ENCODE data around the gene ASTN2.

DNA sequence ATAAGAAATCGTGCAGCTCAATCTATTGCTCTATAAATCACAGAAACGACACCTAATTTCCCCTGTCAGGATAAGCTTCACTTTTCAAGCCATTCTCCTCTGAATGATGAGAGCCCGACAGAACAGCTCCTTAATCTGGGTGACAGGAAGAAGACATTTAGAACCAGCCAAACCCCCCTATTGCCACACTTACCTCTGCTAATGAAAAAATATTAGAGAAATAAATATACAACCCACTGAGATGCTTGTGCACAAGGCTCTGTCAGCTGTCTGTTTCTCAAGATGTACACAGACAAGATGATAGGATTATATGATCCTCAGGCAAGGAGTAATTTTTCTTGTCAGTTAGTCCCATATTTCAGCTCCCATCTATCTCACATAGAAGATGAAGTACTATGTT, 785.2 kb downstream of the ASTN2 start:
- TF ChIP-seq MTA2 (IDR thresholded peaks at IDR 0.05; ENCODE audit: low read depth): no peak
- TF ChIP-seq CHD1 (IDR thresholded peaks at IDR 0.05; ENCODE audit: low read depth, low read length): no peak
- TF ChIP-seq SP1 (IDR thresholded peaks at IDR 0.05; ENCODE audit: low read depth, low read length): no peak
- TF ChIP-seq, protein P1, sequence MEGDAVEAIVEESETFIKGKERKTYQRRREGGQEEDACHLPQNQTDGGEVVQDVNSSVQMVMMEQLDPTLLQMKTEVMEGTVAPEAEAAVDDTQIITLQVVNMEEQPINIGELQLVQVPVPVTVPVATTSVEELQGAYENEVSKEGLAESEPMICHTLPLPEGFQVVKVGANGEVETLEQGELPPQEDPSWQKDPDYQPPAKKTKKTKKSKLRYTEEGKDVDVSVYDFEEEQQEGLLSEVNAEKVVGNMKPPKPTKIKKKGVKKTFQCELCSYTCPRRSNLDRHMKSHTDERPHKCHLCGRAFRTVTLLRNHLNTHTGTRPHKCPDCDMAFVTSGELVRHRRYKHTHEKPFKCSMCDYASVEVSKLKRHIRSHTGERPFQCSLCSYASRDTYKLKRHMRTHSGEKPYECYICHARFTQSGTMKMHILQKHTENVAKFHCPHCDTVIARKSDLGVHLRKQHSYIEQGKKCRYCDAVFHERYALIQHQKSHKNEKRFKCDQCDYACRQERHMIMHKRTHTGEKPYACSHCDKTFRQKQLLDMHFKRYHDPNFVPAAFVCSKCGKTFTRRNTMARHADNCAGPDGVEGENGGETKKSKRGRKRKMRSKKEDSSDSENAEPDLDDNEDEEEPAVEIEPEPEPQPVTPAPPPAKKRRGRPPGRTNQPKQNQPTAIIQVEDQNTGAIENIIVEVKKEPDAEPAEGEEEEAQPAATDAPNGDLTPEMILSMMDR (IDR thresholded peaks at IDR 0.05 in 2 of 3, conservative IDR thresholded peaks at IDR 0.05 in 1 of 3; ENCODE audit: control insufficient read depth in 2 of 3, extremely low read depth in 1 of 3, insufficient read depth in 1 of 3, low read depth in 3 of 3, low read length in 3 of 3): no peak
- TF ChIP-seq POLR2A (IDR thresholded peaks at IDR 0.05; ENCODE audit: low read depth, low read length): no peak
- TF ChIP-seq MYC (IDR thresholded peaks at IDR 0.05; ENCODE audit: insufficient read depth, insufficient read length, insufficient replicate concordance, low read length, severe bottlenecking): no peak
- no peak for TF ChIP-seq ZNF274 (IDR thresholded peaks at IDR 0.05; ENCODE audit: insufficient read depth, insufficient read length)
- TF ChIP-seq, protein P2, sequence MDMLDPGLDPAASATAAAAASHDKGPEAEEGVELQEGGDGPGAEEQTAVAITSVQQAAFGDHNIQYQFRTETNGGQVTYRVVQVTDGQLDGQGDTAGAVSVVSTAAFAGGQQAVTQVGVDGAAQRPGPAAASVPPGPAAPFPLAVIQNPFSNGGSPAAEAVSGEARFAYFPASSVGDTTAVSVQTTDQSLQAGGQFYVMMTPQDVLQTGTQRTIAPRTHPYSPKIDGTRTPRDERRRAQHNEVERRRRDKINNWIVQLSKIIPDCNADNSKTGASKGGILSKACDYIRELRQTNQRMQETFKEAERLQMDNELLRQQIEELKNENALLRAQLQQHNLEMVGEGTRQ (IDR thresholded peaks at IDR 0.05; ENCODE audit: borderline replicate concordance, low read depth, low read length): no peak
- no peak for TF ChIP-seq CBFB (IDR thresholded peaks at IDR 0.05; ENCODE audit: low read depth)
- TF ChIP-seq BHLHE40 (IDR thresholded peaks at IDR 0.05; ENCODE audit: borderline replicate concordance in 1 of 2, low read depth in 2 of 2, low read length in 1 of 2): no peak
- no peak for TF ChIP-seq SIN3A (IDR thresholded peaks at IDR 0.05; ENCODE audit: low read depth, low read length)
- TF ChIP-seq, protein P3, sequence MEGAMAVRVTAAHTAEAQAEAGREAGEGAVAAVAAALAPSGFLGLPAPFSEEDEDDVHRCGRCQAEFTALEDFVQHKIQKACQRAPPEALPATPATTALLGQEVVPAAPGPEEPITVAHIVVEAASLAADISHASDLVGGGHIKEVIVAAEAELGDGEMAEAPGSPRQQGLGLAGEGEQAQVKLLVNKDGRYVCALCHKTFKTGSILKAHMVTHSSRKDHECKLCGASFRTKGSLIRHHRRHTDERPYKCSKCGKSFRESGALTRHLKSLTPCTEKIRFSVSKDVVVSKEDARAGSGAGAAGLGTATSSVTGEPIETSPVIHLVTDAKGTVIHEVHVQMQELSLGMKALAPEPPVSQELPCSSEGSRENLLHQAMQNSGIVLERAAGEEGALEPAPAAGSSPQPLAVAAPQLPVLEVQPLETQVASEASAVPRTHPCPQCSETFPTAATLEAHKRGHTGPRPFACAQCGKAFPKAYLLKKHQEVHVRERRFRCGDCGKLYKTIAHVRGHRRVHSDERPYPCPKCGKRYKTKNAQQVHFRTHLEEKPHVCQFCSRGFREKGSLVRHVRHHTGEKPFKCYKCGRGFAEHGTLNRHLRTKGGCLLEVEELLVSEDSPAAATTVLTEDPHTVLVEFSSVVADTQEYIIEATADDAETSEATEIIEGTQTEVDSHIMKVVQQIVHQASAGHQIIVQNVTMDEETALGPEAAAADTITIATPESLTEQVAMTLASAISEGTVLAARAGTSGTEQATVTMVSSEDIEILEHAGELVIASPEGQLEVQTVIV (IDR thresholded peaks at IDR 0.05; ENCODE audit: borderline replicate concordance, partially characterized antibody): no peak
- TF ChIP-seq, protein P4, sequence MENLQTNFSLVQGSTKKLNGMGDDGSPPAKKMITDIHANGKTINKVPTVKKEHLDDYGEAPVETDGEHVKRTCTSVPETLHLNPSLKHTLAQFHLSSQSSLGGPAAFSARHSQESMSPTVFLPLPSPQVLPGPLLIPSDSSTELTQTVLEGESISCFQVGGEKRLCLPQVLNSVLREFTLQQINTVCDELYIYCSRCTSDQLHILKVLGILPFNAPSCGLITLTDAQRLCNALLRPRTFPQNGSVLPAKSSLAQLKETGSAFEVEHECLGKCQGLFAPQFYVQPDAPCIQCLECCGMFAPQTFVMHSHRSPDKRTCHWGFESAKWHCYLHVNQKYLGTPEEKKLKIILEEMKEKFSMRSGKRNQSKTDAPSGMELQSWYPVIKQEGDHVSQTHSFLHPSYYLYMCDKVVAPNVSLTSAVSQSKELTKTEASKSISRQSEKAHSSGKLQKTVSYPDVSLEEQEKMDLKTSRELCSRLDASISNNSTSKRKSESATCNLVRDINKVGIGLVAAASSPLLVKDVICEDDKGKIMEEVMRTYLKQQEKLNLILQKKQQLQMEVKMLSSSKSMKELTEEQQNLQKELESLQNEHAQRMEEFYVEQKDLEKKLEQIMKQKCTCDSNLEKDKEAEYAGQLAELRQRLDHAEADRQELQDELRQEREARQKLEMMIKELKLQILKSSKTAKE (IDR thresholded peaks at IDR 0.05; ENCODE audit: low read depth, poor library complexity, severe bottlenecking): no peak
